GM12878 (cell line): Measurements from ENCODE around the gene ARL14EPL. TPM values are rescaled to one million over a fixed set of nuclear protein-coding genes. Genes with fewer than 3 reads are reported as not detected.

ENCODE experiments used
- BCL3 ChIP-seq: IDR thresholded peaks from 2 replicates; pipeline ENCODE4 v1.6.1; 2011; ENCODE audit warnings: borderline replicate concordance, low read depth, mild to moderate bottlenecking, moderate library complexity, low read length; ENCODE audit not compliant: insufficient read depth, poor library complexity, severe bottlenecking
- BCLAF1 ChIP-seq: fragments of 450-650 bp; IDR thresholded peaks from 2 replicates; pipeline ENCODE4 v1.6.1; 2017; ENCODE audit warnings: antibody characterized with exemption, mild to moderate bottlenecking, moderate library complexity
- BHLHE40 ChIP-seq, 2 experiments: fragments of 450-650 bp in 1 of 2; IDR thresholded peaks; 2 replicates each; pipeline ENCODE4 v1.6.1; 2011 to 2017; ENCODE audit warnings: low read depth in 2 of 2, borderline replicate concordance in 1 of 2, improper control_type of control experiment in 1 of 2, low read length in 1 of 2, mild to moderate bottlenecking in 1 of 2
- DPF2 ChIP-seq: fragments of 450-650 bp; IDR thresholded peaks from 2 replicates; pipeline ENCODE4 v1.6.1; 2017; ENCODE audit warnings: mild to moderate bottlenecking
- EGR1 ChIP-seq, 2 experiments: IDR thresholded peaks; 1 replicate in 1 of 2; 2 replicates in 1 of 2; pipeline ENCODE4 v1.6.1; 2011 to 2012; ENCODE audit warnings: low read depth in 2 of 2, low read length in 2 of 2, borderline replicate concordance in 1 of 2, mild to moderate bottlenecking in 1 of 2, moderate library complexity in 1 of 2
- ETV6 ChIP-seq, 2 experiments: fragments of 450-650 bp in 1 of 2; IDR thresholded peaks in 1 of 2; conservative IDR thresholded peaks in 1 of 2; 2 replicates each; pipeline ENCODE4 v1.6.1; 2014; ENCODE audit warnings: antibody characterized with exemption in 1 of 2, borderline replicate concordance in 1 of 2, low read depth in 1 of 2, mild to moderate bottlenecking in 1 of 2, moderate library complexity in 1 of 2
- FOXM1 ChIP-seq: IDR thresholded peaks from 2 replicates; pipeline ENCODE4 v1.6.1; 2012; ENCODE audit warnings: low read depth, mild to moderate bottlenecking, inconsistent platforms, low read length, moderate library complexity
- KDM1A ChIP-seq: fragments of 200-600 bp; sonication (generic); IDR thresholded peaks from 2 replicates; pipeline ENCODE4 v1.6.1; 2016; ENCODE audit warnings: borderline replicate concordance
- MEF2A ChIP-seq: IDR thresholded peaks from 2 replicates; pipeline ENCODE4 v1.6.1; 2011; ENCODE audit warnings: low read depth, mild to moderate bottlenecking, low read length, moderate library complexity; ENCODE audit not compliant: insufficient read depth
- MTA3 ChIP-seq: IDR thresholded peaks from 2 replicates; pipeline ENCODE4 v1.6.1; 2012; ENCODE audit warnings: low read length, inconsistent platforms, borderline replicate concordance
- NR2C2 ChIP-seq: IDR thresholded peaks from 2 replicates; pipeline ENCODE4 v1.6.1; 2011; ENCODE audit warnings: borderline replicate concordance, low read depth; ENCODE audit not compliant: control insufficient read depth, insufficient read length
- PAX5 ChIP-seq: IDR thresholded peaks from 2 replicates; pipeline ENCODE4 v1.6.1; 2011; ENCODE audit warnings: low read depth, low read length, borderline replicate concordance
- PML ChIP-seq: IDR thresholded peaks from 2 replicates; pipeline ENCODE4 v1.6.1; 2012; ENCODE audit warnings: low read length, inconsistent platforms
- RELA ChIP-seq: fragments of 450-650 bp; IDR thresholded peaks from 2 replicates; pipeline ENCODE4 v1.8.0; 2014; ENCODE audit warnings: borderline replicate concordance; ENCODE audit not compliant: partially characterized antibody
- SKIL ChIP-seq: fragments of 450-650 bp; IDR thresholded peaks from 2 replicates; pipeline ENCODE4 v1.6.1; 2017; ENCODE audit warnings: mild to moderate bottlenecking, low read depth, inconsistent platforms; ENCODE audit not compliant: poor library complexity, severe bottlenecking
- SMAD1 ChIP-seq: fragments of 450-650 bp; IDR thresholded peaks from 2 replicates; pipeline ENCODE4 v1.6.1; 2018; ENCODE audit warnings: mild to moderate bottlenecking, low read depth; ENCODE audit not compliant: partially characterized antibody
- ZBTB11 ChIP-seq: fragments of 450-650 bp; formaldehyde crosslinking; IDR thresholded peaks from 2 replicates; pipeline ENCODE4 v1.5.0; 2022; ENCODE audit warnings: mild to moderate bottlenecking, missing genetic modification characterization
- polyA plus RNA-seq, 11 experiments: library from polyadenylated mRNA; depleted of rRNA in 4 of 11; unstranded in 6 of 11; stranded (reverse) in 5 of 11; fragments of >200 nt; fragmentation: Nextera tagmentation in 4 of 11; fragmentation: Illumina TruSeq in 1 of 11; extraction: Ambion mirVana in 4 of 11; extraction: Trizol in 1 of 11; gene quantifications; 1 replicate in 1 of 11; 2 replicates in 10 of 11; pipeline versions ENCODE4 v1.2.1 to v1.2.3, GENCODE V29; 2011 to 2016; ENCODE audit warnings: inconsistent platforms in 2 of 11, missing spikeins in 2 of 11, low read depth in 1 of 11
- total RNA-seq, 4 experiments: library from RNA; depleted of rRNA in 3 of 4; stranded (reverse); fragments of >200 nt in 3 of 4; fragmentation: Illumina TruSeq in 1 of 4; extraction: Trizol in 1 of 4; gene quantifications; 2 replicates each; pipeline versions ENCODE4 v1.2.1 to v1.2.3, GENCODE V29; 2013 to 2021

The ARL14EPL gene
- total and polyA plus RNA-seq, 10 of the 15 experiments (the other 5 are each of a cell fraction or from before 2014, with no cell fraction given) = 0.08 TPM; not detected in 9

GRCh38 chr5:116076496-116076895 is 44.2 kb downstream of the ARL14EPL start (continued):
- TF ChIP-seq BCL3 (peak; percentile 75), ETV6 (conservative IDR thresholded peaks at IDR 0.05 in 1 of 2, IDR thresholded peaks at IDR 0.05 in 1 of 2; ENCODE audit: borderline replicate concordance in 1 of 2, low read depth in 1 of 2) (peak in 1 of 2 experiments; percentile 94; a peak in 2 of 4 replicates), BHLHE40 (IDR thresholded peaks at IDR 0.05; ENCODE audit: borderline replicate concordance in 1 of 2, low read depth in 2 of 2, low read length in 1 of 2) (0 out of 4 replicates have a peak, but pooled peaks of 1 of the 2 experiments have one; percentile 14), PML (no peak; the same call in 1 of the 2 replicates), ZBTB11 (CRISPR knock-in tag) (no peak), SMAD1 (no peak), PAX5 (0 out of 2 replicates have a peak, but pooled peaks have one; percentile 43), NR2C2 (no peak), BCLAF1 (no peak), MTA3 (peak; percentile 74; the same call in 1 of the 2 replicates), EGR1 (IDR thresholded peaks at IDR 0.05; ENCODE audit: borderline replicate concordance in 1 of 2, low read depth in 2 of 2, low read length in 2 of 2) (peak in 1 of 2 experiments; percentile 21; a peak in 1 of 3 replicates), RELA (no peak), FOXM1 (peak; percentile 49; the same call in 1 of the 2 replicates), MEF2A (0 out of 2 replicates have a peak, but pooled peaks have one; percentile 37), KDM1A (no peak), DPF2 (peak; percentile 87), SKIL (peak; percentile 80)
